ENCODE results near the gene TRIM39. TPM values are rescaled to one million over a fixed set of nuclear protein-coding genes. Genes with fewer than 3 reads are reported as not detected.

The TRIM39 gene
- total and polyA plus RNA-seq, 5 donors = 6.9 to 12.1 (median 10.6) TPM

GRCh38 chr6:30315156-30315555 is 11.6 kb upstream of the TRIM39 start:
- no peaks in the 10 kb centered on the region for H3K9me3 ChIP-seq (ENCODE audit: control insufficient read depth, low read length)
- no peak for ATAC-seq
- intact Hi-C loops (cut with DNase I) = no loop called here
- no peak overlapping the region for H3K27ac ChIP-seq (ENCODE audit: low read length)
- H3K27me3 ChIP-seq (ENCODE audit: control insufficient read depth, insufficient read depth) = no peaks in the 10 kb centered on the region
- no peak overlapping the region for H3K4me3 ChIP-seq (ENCODE audit: low read length)
- DNase-seq = no peak
- WGBS = 96% methylated on average over 3 of the region's 3 CpGs
- H3K4me1 ChIP-seq (ENCODE audit: control insufficient read depth, insufficient read depth, low read length) = peaks cover 2% of the 10 kb centered on the region

GRCh38 chr6:30317913-30318589 is 8.7 kb upstream of the TRIM39 start:
- H3K9me3 ChIP-seq (ENCODE audit: control insufficient read depth, low read length) = no peaks in the 10 kb centered on the region
- intact Hi-C loops (cut with DNase I) = no loop called here
- DNase-seq = no peak
- 88% methylated on average over 6 of the region's 6 CpGs for WGBS
- H3K4me3 ChIP-seq (ENCODE audit: low read length) = no peak overlapping the region
- no peak for ATAC-seq
- H3K27me3 ChIP-seq (ENCODE audit: control insufficient read depth, insufficient read depth) = no peaks in the 10 kb centered on the region
- H3K27ac ChIP-seq (ENCODE audit: low read length) = no peak overlapping the region
- H3K4me1 ChIP-seq (ENCODE audit: control insufficient read depth, insufficient read depth, low read length) = peaks cover 4% of the 10 kb centered on the region

- DNase-seq (no peak), ATAC-seq (no peak)
- Histone ChIP-seq H3K4me1 (ENCODE audit: control insufficient read depth, insufficient read depth, low read length) (peaks cover 4% of the 10 kb centered on the region), H3K4me3 (ENCODE audit: low read length) (no peak overlapping the region), H3K27ac (ENCODE audit: low read length) (no peak overlapping the region), H3K27me3 (ENCODE audit: control insufficient read depth, insufficient read depth) (no peaks in the 10 kb centered on the region), H3K9me3 (ENCODE audit: control insufficient read depth, low read length) (no peaks in the 10 kb centered on the region)
- 94% methylated on average over 1 of the region's 1 CpG for WGBS
- intact Hi-C loops (cut with DNase I) = no loop called here
Observed at GRCh38 chr6:30319146-30319835, 7.4 kb upstream of the TRIM39 start.

DNA sequence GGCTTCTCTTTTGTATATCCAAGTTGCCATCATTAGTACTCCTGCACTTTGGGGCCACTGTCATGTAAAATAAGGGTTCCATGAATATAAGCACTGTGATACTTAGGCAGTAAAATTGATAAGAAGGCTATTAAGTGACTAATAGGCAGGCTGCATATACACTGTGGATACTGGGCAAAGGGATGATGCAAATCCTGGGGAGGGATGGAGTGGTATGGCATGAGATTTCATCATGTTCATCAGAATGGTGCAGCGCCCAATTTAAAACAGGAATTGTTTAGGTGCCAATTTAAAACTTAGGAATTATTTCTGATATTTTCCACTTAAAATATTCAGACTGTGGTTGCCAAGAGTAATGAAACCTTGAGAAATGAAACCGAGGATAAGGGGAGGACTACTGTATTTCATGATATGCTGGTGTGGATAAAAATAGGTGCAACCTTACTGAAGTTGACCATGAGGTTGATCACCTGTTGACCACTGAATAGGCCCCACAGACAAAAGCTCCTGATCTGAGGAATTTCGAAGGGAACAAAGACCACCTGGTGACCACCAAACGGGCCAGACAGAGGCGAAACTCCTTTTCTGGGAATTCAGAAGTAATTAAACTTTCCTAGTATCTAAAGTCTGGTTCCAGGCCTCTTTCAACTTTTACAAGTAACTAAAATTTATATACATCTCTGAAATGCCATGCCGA is 4.9 kb upstream of the TRIM39 start:
- H3K27ac ChIP-seq (ENCODE audit: low read length) = no peak overlapping the region
- DNase-seq (no peak), ATAC-seq (no peak)
- no peaks in the 10 kb centered on the region for H3K9me3 ChIP-seq (ENCODE audit: control insufficient read depth, low read length)
- H3K4me3 ChIP-seq (ENCODE audit: low read length) = no peak overlapping the region
- peaks cover 7% of the 10 kb centered on the region for H3K4me1 ChIP-seq (ENCODE audit: control insufficient read depth, insufficient read depth, low read length)
- no peaks in the 10 kb centered on the region for H3K27me3 ChIP-seq (ENCODE audit: control insufficient read depth, insufficient read depth)
- intact Hi-C loops (cut with DNase I) = loop anchor here in 1 of 4 donors (10.0 kb wide), 1 partner anchor 107 kb away; the partner anchor contains the start of gene TRIM26
- 85% methylated on average over 6 of the region's 6 CpGs for WGBS

DNA sequence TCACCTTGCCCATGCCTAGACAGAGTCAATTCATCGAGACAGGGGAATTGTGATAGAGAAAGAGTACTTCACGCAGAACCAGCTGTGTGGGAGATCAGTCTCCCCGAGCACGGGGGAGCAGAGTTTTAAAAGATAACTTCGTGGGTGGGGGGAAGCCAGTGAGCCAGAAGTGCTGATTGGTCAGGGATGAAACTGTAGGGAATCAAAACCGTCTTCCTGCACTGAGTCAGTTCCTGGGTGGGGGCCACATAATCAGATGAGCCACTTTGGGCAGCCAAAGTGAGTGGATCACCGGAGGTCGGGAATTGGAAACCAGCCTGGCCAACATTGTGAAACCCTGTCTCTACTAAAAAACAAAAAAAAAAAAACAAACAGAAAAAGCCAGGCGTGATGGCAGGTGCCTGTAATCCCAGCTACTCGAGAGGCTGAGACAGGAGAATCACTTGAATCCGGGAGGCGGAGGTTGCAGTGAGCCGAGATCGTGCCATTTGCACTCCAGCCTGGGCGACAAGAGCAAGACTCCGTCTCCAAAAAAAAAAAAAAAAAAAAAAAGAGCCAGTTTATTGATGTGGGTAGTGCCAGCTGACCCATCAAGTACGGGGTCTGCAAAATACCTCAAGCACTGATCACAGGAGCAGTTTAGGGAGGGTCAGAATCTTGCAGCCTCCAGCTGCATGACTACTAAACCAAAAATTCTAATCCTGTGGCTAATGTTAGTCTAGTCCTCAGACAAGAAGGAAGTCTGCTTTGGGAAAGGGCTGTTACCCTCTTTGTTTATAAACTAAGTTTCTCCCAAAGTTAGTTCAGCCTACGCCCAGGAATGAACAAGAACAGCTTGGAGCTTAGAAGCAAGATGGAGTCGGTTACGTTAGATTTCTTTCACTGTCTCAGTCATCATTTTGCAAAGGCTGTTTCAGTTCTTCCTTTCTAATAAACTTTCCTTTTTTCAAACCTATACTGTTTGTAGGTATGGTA is 3.9 kb upstream of the TRIM39 start:
- DNase-seq (peak in 2 of 3 donors; percentile 29 to 50), ATAC-seq (no peak)
- intact Hi-C loops (cut with DNase I) = loop anchor here in 1 of 4 donors (10.0 kb wide), 1 partner anchor 108 kb away; the partner anchor contains the start of gene TRIM26
- Histone ChIP-seq H3K27me3 (ENCODE audit: control insufficient read depth, insufficient read depth) (no peaks in the 10 kb centered on the region), H3K4me1 (ENCODE audit: control insufficient read depth, insufficient read depth, low read length) (peaks cover 7% of the 10 kb centered on the region), H3K9me3 (ENCODE audit: control insufficient read depth, low read length) (no peaks in the 10 kb centered on the region), H3K27ac (ENCODE audit: low read length) (no peak overlapping the region), H3K4me3 (ENCODE audit: low read length) (no peak overlapping the region)
- 85% methylated on average over 20 of the region's 20 CpGs for WGBS

- DNase-seq = no peak
- Histone ChIP-seq H3K4me3 (ENCODE audit: low read length) (no peak overlapping the region), H3K4me1 (ENCODE audit: control insufficient read depth, insufficient read depth, low read length) (peaks cover 7% of the 10 kb centered on the region), H3K9me3 (ENCODE audit: control insufficient read depth, low read length) (no peaks in the 10 kb centered on the region), H3K27ac (ENCODE audit: low read length) (no peak overlapping the region), H3K27me3 (ENCODE audit: control insufficient read depth, insufficient read depth) (no peaks in the 10 kb centered on the region)
- WGBS = 100% methylated on average over 1 of the region's 1 CpG
- ATAC-seq = no peak
- intact Hi-C loops (cut with DNase I) = loop anchor here in 1 of 4 donors (10.0 kb wide), 1 partner anchor 109 kb away; the partner anchor contains the start of gene TRIM26
Observed at GRCh38 chr6:30323806-30324205, 2.9 kb upstream of the TRIM39 start.

DNA sequence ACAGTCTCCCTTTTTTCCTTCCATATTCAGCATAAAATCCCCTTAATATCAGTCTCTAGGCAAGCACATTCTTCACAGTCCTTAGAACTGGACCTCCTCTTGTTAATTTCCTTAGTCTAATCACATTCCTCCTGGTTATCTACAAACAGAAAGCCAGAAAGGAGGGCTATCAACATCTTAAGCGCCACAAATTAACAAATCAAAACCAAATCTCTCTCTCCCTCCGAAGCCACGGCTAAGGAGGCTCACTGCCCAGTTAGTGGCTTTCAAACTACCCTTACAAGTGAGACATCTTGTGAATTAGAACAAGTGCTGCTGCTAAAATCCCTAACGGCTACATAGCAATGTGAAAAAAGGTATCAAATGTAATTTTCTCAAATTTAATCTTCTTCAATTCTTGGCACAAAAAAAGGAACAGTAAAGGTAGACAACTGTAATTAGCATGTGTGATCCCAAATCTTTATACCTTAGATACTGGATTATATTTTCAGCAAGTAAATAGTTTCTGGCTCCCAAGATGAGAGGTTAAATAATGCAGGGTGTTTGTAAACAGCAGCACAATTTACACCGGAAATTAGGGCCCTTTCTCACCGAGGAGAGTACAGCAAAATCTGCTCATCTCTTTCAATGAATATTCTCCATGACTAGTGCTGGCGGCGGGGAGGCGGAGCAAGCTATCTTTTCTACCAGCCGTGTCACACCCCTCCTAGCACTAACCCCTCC is 1.4 kb upstream of the TRIM39 start:
- intact Hi-C loops (cut with DNase I) = loop anchor here in 1 of 4 donors (10.0 kb wide), 1 partner anchor 111 kb away; the partner anchor contains the start of gene TRIM26
- Histone ChIP-seq H3K27ac (ENCODE audit: low read length) (peak overlapping the region; percentile 95), H3K9me3 (ENCODE audit: control insufficient read depth, low read length) (no peaks in the 10 kb centered on the region), H3K4me3 (ENCODE audit: low read length) (peak overlapping the region; percentile 82), H3K27me3 (ENCODE audit: control insufficient read depth, insufficient read depth) (no peaks in the 10 kb centered on the region), H3K4me1 (ENCODE audit: control insufficient read depth, insufficient read depth, low read length) (peaks cover 7% of the 10 kb centered on the region)
- WGBS = 6% methylated on average over 10 of the region's 10 CpGs
- DNase-seq (peak in 2 of 3 donors; percentile 57 to 79), ATAC-seq (peak; percentile 58 to 70)

DNA sequence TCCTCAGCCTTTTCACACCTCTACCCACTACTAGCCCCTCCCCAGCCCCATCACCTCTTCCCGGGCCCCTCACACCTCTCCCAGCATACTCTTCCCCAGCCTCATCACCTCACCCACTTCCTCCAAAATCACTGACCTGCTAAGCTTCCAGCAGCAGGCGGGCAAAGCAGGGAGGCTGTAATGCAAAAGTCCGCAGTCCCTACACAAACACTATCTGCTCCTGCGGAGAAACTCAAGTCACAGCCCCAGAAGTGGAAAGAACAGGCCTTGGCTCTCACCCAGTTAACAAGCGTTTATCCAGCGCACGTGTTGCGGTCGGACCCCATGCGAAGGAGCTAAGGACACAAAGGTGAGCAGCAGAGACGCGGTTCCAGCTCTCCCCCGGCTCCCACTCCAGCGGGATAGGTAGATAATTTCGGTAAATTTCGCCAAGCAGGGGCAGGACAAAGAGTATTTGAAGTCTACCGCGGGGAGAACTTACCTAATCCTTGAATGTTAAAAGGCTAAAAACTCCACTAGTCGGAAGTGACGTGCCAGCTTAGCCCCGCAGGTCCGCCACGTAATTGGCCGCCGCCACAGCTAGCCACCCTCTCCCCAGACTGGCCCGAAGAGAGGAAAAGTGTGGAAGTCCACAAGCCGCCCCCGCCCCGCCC is 728 bp upstream of the TRIM39 start:
- WGBS = under 1% methylated on average over 29 of the region's 29 CpGs
- DNase-seq (peak in 1 of 3 donors; percentile 68), ATAC-seq (peak; percentile 88 to 89)
- H3K4me3 ChIP-seq (ENCODE audit: low read length) = peak overlapping the region; percentile 82
- H3K9me3 ChIP-seq (ENCODE audit: control insufficient read depth, low read length) = no peaks in the 10 kb centered on the region
- no peaks in the 10 kb centered on the region for H3K27me3 ChIP-seq (ENCODE audit: control insufficient read depth, insufficient read depth)
- H3K27ac ChIP-seq (ENCODE audit: low read length) = peak overlapping the region; percentile 95
- H3K4me1 ChIP-seq (ENCODE audit: control insufficient read depth, insufficient read depth, low read length) = peaks cover 7% of the 10 kb centered on the region
- intact Hi-C loops (cut with DNase I) = loop anchor here in 1 of 4 donors (10.0 kb wide), 1 partner anchor 111 kb away; the partner anchor contains the start of gene TRIM26

DNA sequence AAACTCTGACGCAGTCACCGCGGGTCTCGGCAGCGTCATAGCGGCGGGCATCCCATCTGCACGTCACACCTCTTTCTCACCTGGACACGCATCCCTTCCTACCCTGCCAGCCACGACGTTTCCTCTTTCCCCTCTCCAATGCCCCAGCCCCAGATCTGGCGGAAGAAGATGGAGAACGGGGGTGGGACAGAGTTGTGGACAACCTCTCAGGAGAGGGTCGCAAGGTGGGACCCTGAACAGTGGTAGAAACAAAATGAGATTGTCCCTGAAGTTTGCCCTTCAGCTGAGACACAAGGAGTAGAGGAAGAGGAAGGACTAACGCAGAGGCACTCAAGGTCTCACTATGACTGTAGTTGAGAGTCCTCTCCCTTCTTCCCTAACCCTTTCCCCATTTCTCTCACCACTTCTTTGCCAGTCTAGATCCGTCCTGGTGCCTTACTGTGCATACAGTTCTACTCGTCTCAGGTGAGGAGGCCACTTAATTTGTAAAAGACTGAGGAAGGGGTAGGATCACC is 562 bp downstream of the TRIM39 start:
- Histone ChIP-seq H3K27ac (ENCODE audit: low read length) (peak overlapping the region; percentile 95), H3K9me3 (ENCODE audit: control insufficient read depth, low read length) (no peaks in the 10 kb centered on the region), H3K27me3 (ENCODE audit: control insufficient read depth, insufficient read depth) (no peaks in the 10 kb centered on the region), H3K4me1 (ENCODE audit: control insufficient read depth, insufficient read depth, low read length) (peaks cover 7% of the 10 kb centered on the region), H3K4me3 (ENCODE audit: low read length) (peak overlapping the region; percentile 82)
- intact Hi-C loops (cut with DNase I) = loop anchor here in 1 of 4 donors (10.0 kb wide), 1 partner anchor 112 kb away; the partner anchor contains the start of gene TRIM26
- ATAC-seq (no peak), DNase-seq (no peak)
- 3% methylated on average over 17 of the region's 17 CpGs for WGBS

Data from right cardiac atrium (tissue), 5 donors.